Activated T-cell treated with anti-CD3 and anti-CD28 coated beads, Interleukin-2, amount 50 U/mL, for 72 hours (primary cell): ENCODE results near the gene PTH2. TPM values are rescaled to one million over a fixed set of nuclear protein-coding genes. Genes with fewer than 3 reads are reported as not detected.

Experiments
- ATAC-seq, 2 donors: fragments of 150-1000 bp; cut with Tn5 transposase; replicated peaks in 1 of 2; 2 replicates each; pipeline ENCODE4 v1.10.0; 2021; ENCODE audit warnings: moderate library complexity in 2 of 2, mild to moderate bottlenecking in 1 of 2
- DNase-seq, 2 donors: peaks; one replicate each; pipeline ENCODE4 v3.0.0; 2021 to 2022; ENCODE audit warnings: mixed read lengths in 1 of 2
- H3K27ac Mint-ChIP-seq: one replicate; pipeline ENCODE4 v1.8.0; 2022; ENCODE audit warnings: mild to moderate bottlenecking, moderate library complexity, mixed read lengths
- H3K27me3 Mint-ChIP-seq: one replicate; pipeline ENCODE4 v1.8.0; 2022; ENCODE audit warnings: low read depth, mixed read lengths
- H3K36me3 Mint-ChIP-seq, 2 donors: one replicate each; pipeline ENCODE4 v1.8.0; 2022; ENCODE audit warnings: mixed read lengths in 2 of 2, mild to moderate bottlenecking in 1 of 2; ENCODE audit not compliant: insufficient read depth in 2 of 2
- H3K4me1 Mint-ChIP-seq: one replicate; pipeline ENCODE4 v1.8.0; 2022; ENCODE audit warnings: low read depth, mixed read lengths
- H3K4me3 Mint-ChIP-seq, 2 donors: one replicate each; pipeline ENCODE4 v1.8.0; 2022; ENCODE audit warnings: mild to moderate bottlenecking in 2 of 2, mixed read lengths in 2 of 2, moderate library complexity in 2 of 2
- H3K9me3 Mint-ChIP-seq, 2 donors: one replicate each; pipeline ENCODE4 v1.8.0; 2022; ENCODE audit warnings: mixed read lengths in 2 of 2
- total RNA-seq, 2 donors: library from RNA; stranded (reverse); gene quantifications; one replicate each; pipeline ENCODE4 v1.2.3, GENCODE V29; 2022

PTH2 gene
- total RNA-seq, 2 donors from 2014 or later: not detected

DNA sequence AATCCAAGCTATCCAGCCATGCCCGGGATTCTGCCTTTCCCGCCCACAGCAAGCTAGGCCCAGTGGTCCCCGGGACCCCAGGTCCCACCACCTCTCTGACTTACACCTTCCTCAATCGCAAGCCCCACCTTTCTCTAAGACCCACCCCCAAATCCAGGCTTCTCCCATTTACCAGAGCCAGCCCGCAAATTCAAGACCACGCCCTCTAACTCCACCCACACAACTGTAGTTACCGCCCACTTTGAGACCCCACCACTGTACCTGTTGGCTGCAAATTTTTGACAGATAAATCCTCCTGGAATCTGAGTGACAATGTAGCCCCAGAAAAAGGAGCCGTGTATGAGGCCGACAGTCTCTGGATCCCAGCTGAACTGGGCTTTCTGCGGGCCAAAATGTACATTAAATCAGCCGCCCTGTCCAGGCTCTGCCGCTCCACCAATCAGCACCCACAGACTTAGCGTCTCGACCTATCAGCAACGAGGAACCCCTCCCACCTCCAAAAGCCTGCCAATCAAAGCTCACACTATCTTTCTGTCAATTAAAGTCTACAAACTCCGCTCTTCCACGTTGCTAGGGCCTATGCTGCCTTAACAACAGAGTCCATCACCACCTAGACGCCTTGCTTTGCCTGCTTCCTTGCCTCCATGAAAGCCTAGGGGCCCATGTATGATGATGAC, 11.8 kb upstream of the PTH2 start:
- Mint-ChIP-seq H3K36me3 (no peaks in the 10 kb centered on the region), H3K27me3 (peaks cover 96% of the 10 kb centered on the region), H3K4me1 (peaks cover 48% of the 10 kb centered on the region), H3K27ac (no peak overlapping the region), H3K9me3 (no peaks in the 10 kb centered on the region), H3K4me3 (no peak overlapping the region)
- no peak for DNase-seq
- ATAC-seq: no peak

DNA sequence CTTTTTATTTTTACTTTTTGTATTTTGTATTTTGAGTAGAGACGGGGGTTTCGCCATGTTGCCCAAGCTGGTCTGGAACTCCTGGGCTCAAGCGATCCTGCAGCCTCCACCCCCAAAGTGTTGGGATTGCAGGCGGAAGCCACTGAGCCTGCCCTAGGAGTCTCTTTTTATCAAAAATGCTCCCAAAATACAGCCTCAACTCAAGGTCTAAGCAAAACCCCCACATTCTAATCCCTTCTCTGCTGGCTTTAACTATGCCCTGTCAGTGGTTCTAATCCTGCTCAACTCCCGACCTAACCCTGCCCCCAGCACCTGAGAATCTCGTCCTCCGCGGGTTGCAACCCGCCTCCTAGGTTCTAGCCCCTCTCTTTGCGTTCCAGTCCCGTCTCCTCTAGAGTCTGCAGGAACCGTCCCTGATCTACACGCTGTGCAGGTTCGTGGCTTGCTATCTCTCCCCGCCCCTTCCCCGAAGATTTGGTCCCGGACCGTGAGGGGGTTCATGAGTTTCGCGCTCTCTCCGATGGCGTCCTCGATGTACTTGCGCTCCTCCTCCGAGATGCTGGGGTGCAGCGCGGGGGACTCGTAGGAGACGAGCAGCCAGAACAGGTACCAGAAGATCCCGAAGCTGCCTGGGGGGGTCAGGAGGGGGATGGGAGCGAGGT, 10.1 kb upstream of the PTH2 start:
- Mint-ChIP-seq H3K27me3 (peaks cover 96% of the 10 kb centered on the region), H3K9me3 (no peaks in the 10 kb centered on the region), H3K36me3 (no peaks in the 10 kb centered on the region), H3K4me1 (peaks cover 54% of the 10 kb centered on the region), H3K4me3 (peak overlapping the region in 1 of 2 donors; percentile 53), H3K27ac (no peak overlapping the region)
- DNase-seq (no peak), ATAC-seq (no peak)

DNA sequence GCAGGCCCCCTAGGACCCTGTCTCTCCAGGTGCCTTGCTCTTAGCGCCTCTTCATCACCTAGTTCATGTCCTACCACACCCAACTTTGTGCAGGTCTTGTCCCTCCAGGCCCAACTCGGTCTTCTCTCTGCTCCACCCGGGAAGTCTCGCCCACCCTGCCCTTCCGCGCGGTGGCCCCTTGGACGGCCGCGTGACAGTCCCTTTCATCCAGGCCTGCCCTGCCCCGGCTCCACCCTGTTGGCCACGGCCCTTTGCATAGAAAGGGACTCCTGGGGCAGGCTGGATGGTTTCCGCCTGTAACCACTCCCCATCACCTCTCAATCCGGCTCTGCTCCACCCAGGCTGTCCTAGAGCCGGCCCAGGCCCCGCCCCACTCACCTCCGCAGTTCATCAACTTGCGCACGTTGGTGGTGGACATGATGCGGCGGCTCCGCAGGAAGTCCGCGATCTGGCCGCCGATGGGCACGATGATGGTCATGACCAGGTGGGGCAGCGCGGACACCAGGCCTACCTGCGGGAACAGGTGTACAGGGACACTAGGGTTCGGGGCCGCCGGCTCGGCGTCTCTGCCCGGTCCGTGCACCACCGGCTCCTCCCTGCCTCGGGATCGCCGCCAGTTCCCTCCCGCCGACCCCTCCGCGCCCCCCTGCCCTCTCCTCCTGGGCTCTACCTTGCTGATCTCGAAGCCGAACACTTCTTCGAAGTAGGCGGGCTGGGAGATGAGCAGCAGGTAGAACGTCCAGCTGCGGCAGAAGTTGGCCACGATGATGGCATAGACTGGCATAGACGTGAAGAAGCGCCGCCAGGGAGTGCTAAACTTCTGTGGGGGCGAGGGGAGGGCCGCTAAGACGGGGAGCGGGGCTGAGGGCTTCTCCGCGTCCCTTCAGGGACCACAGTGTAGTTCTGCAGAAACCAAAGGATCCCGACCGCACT, 9.2 kb upstream of the PTH2 start:
- H3K9me3 Mint-ChIP-seq: no peaks in the 10 kb centered on the region
- peak; percentile 60 for ATAC-seq
- no peaks in the 10 kb centered on the region for H3K36me3 Mint-ChIP-seq
- peaks cover 62% of the 10 kb centered on the region for H3K4me1 Mint-ChIP-seq
- peaks cover 96% of the 10 kb centered on the region for H3K27me3 Mint-ChIP-seq
- H3K27ac Mint-ChIP-seq: no peak overlapping the region
- peak overlapping the region; percentile 25 to 69 for H3K4me3 Mint-ChIP-seq
- peak in 1 of 2 donors; percentile 51 for DNase-seq

DNA sequence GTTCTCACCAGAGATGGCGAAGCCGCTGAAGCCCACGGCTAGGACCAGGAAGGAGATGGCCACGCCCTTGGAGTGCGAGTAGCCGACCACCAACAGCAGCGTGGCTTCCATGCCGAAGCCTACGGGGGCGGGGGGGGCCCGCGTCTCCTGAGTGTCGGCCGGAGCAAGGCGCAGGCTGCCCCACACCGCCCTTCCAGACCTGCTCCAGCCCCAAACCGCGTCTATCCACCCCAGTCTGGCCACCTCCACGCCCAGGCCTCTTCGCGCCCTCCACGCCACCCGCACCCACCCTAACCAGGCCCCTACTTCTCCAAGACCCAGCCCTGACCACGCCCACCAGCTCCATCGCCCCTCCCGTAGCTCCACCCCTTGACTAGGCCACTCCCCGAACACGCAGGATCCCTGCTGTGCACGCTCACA, 8.1 kb upstream of the PTH2 start:
- Mint-ChIP-seq H3K9me3 (no peaks in the 10 kb centered on the region), H3K36me3 (no peaks in the 10 kb centered on the region), H3K4me1 (peaks cover 63% of the 10 kb centered on the region), H3K27me3 (peaks cover 96% of the 10 kb centered on the region), H3K4me3 (no peak overlapping the region), H3K27ac (no peak overlapping the region)
- DNase-seq (peak in 1 of 2 donors; percentile 44), ATAC-seq (no peak)

DNA sequence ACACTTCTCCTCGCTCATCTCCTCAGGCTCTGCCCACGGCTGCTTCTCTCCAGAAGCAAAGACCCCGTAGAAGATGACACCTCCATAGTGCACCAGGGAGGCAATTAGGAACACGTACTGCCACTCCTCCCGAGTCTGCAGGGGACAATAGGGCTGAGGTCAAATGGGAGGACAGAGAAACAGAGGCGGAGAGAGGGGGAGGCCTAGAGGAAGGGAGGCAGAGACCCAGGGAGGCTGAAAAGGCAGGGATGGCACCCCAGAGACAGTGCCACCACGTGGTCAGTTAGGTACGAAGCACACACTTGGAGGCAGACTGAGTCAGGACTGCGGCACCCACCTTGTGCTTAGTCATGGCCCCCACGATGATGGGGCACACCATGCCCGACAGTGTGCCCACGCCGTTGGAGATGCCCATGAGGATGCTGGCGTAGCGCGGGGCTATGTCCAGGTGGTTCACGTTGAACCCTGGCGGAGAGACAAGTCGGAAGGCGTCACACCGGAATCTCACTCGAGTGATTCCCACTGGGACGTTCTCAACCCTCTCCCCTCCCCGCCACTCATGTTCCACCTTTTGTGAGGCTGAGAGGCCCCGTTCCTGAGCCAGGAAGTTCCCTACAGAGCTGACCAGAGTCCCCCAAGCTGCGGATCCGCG, 7.6 kb upstream of the PTH2 start:
- no peak overlapping the region for H3K4me3 Mint-ChIP-seq
- H3K27me3 Mint-ChIP-seq: peaks cover 96% of the 10 kb centered on the region
- ATAC-seq (peak; percentile 66 to 69), DNase-seq (peak in 1 of 2 donors; percentile 61)
- no peaks in the 10 kb centered on the region for H3K36me3 Mint-ChIP-seq
- no peaks in the 10 kb centered on the region for H3K9me3 Mint-ChIP-seq
- no peak overlapping the region for H3K27ac Mint-ChIP-seq
- H3K4me1 Mint-ChIP-seq: peaks cover 63% of the 10 kb centered on the region

DNA sequence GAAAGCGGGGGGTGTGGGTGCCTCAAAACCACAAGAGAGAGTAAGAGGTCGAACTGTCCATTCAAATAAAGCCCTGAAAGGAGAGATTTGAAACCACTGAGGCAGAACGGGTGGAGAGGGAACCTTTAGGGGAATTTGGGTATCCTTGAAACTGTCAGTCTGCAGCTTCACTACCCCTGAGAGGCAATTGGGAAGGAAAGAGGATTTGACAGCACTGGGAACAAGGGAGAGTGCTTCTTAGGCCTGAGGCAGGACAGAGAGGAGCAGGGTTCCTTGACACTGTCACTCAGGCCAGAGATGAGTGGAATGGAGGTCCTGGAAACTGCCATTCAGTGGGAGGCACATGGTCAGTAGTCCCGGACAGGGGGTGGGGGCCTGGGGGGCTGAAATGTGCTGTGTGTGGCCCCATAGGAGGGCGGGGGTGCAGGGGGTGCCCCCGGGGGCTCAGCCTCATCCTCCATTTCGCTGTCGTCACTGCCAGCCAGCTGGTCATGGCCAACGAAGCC, 7.0 kb upstream of the PTH2 start:
- DNase-seq: no peak

DNA sequence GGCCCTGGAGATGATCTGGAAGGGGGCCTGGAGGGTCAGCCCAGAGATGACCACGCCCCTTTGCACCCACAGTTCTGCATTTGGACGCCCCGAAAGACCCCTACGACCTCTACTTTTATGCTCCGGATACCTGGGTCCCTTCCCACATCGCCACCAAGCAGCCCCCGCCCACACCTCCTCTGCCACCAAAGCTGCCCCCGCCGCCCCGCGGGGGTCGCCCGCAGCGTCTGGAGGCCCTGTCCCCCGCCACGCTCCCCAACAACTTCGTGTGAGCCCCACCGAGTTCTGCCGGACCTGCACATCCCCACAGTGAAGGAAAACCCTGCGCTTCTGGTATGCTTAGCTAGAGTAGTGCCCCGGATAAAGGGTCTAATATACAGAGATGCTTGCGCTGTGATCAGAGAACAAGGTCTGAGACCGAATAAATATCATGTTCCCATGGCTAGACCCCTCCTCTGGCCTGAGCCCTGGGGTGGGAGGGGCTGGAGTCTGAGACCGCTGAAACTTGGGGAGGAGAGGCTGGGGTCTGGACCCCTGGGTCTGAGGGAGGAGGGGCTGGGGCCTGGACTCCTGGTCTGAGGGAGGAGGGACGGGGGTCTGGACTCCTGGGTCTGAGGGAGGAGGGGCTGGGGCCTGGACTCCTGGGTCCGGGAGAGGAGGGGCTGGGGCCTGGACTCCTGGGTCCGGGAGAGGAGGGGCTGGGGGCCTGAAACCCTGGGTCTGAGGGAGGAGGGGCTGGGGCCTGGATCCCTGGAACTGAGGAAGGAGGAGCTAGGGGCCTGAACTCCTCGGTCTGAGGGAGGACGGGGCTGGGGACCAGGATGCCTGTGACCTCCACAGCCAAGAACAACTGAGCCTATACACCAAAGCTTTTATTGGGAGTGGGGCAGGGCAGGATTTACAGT, 5.6 kb upstream of the PTH2 start:
- no peaks in the 10 kb centered on the region for H3K36me3 Mint-ChIP-seq
- peaks cover 59% of the 10 kb centered on the region for H3K4me1 Mint-ChIP-seq
- H3K9me3 Mint-ChIP-seq: no peaks in the 10 kb centered on the region
- no peak for ATAC-seq
- DNase-seq: no peak
- peak overlapping the region; percentile 63 to 68 for H3K4me3 Mint-ChIP-seq
- H3K27me3 Mint-ChIP-seq: peaks cover 96% of the 10 kb centered on the region
- no peak overlapping the region for H3K27ac Mint-ChIP-seq

More for the DNA sequence above, 7.0 kb upstream of the PTH2 start:
- peaks cover 60% of the 10 kb centered on the region for H3K4me1 Mint-ChIP-seq
- no peak overlapping the region for H3K27ac Mint-ChIP-seq
- no peak for ATAC-seq
- peaks cover 96% of the 10 kb centered on the region for H3K27me3 Mint-ChIP-seq
- no peaks in the 10 kb centered on the region for H3K36me3 Mint-ChIP-seq
- H3K9me3 Mint-ChIP-seq: no peaks in the 10 kb centered on the region
- no peak overlapping the region for H3K4me3 Mint-ChIP-seq

DNA sequence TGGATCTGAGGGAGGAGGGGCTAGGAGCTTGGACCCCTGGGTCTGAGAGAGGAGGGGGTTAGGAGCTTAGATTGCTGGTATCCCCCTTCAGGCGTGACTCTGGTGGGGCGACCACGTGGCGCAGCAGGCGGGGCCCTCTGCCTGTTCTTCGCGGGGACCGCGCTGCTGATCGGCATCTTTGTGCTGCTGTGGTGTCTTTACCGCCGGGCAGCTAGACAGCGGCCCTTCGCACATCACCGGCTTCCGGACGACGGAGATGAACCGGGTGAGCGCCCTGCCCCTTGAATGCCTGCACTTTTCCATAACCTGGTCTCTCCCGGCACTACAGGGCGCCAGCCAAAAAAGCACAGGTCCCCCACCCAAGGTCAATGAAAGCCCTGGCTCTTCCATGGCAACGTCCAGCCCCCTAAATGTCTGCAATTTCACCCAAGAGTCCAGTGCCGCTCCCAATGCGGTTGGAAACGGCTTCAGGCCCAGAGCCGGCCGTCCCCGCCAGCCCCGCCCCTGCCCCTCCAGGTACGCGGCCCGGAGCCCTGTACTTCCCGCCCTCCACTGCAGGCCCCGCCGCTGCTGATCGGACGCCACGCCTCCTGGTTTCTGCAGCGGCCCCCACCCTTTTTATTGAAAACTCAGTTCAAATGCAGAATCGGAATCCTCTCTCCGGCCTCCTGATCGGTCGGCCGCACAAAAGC, 4.8 kb upstream of the PTH2 start:
- DNase-seq (peak in 1 of 2 donors; percentile 50), ATAC-seq (peak; percentile 34 to 41)
- Mint-ChIP-seq H3K4me3 (peak overlapping the region; percentile 63 to 68), H3K36me3 (no peaks in the 10 kb centered on the region), H3K4me1 (peaks cover 61% of the 10 kb centered on the region), H3K27ac (no peak overlapping the region), H3K9me3 (no peaks in the 10 kb centered on the region), H3K27me3 (peaks cover 96% of the 10 kb centered on the region)

DNA sequence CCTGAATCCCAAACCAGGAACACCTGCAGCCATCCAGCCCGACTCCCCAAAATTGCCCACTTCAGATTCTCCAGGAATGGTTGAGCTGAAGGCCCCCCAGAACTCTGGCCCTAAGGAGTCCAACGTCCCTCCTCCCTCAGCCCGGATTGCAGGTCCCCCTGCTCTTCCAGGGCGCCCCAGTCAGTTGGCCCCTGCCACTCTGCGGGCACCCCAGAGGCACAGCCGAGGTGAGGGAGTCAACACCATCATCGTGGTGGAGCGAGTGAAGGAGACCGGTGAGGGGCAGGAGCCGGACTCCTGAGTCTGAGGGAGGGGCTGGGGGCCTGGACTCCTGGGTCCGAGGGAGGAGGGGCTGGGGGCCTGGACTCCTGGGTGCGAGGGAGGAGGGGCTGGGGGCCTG, 4.1 kb upstream of the PTH2 start:
- H3K27me3 Mint-ChIP-seq: peaks cover 96% of the 10 kb centered on the region
- no peak overlapping the region for H3K27ac Mint-ChIP-seq
- H3K9me3 Mint-ChIP-seq: no peaks in the 10 kb centered on the region
- peaks cover 66% of the 10 kb centered on the region for H3K4me1 Mint-ChIP-seq
- no peak for DNase-seq
- ATAC-seq: no peak
- H3K4me3 Mint-ChIP-seq: no peak overlapping the region
- H3K36me3 Mint-ChIP-seq: no peaks in the 10 kb centered on the region

DNA sequence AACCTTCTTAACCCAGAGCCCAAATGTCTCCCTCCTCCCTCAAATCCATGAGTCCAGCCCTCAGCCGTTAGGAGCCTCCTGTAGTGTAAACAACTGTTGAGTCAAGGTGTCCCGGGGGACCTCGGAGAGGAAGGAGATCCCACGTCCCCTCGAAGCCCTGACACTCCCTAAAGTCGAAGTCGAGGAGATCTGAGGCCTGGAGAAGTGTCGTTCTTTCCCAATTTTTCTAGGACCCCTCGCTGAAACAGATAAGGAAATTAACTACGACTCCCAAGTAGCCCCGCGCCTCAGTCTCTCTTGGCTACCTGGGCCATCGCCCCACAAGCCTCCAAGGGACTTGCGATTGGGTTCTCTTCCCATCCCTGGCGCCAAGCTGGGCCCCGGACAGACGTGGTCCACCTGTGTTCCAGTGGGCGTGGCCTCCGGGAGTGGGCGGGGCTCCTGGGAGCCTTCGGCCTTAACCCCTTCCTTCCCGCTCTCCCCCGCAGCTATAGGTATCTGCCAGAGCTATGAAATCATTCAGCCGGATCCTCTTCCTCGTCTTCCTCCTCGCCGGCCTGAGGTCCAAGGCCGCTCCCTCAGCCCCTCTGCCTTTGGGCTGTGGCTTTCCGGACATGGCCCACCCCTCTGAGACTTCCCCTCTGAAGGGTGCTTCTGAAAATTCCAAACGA, 2.8 kb upstream of the PTH2 start:
- Mint-ChIP-seq H3K27ac (no peak overlapping the region), H3K4me1 (peaks cover 70% of the 10 kb centered on the region), H3K4me3 (no peak overlapping the region), H3K36me3 (no peaks in the 10 kb centered on the region), H3K27me3 (peaks cover 98% of the 10 kb centered on the region), H3K9me3 (no peaks in the 10 kb centered on the region)
- DNase-seq (peak; percentile 47 to 50), ATAC-seq (no peak)

DNA sequence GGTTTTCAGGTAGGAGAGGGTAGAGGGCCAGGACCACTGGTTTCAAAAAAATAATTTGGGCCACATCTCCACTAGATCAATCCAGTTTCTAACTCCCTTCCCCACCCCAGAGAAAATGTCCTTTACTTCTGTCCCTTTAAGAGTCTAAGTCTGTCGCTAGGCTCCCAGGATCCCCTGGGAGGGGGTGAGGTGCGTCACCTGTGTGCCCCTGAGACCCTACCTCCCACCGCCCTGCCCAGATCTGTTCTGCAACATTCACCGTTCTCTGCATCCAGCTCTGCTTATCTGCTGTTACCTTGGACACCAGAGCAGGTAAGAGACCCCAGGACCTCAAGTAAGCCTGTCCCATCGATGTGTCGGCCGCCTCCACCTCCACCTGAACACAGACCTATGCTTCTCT, 1.9 kb upstream of the PTH2 start, which contains the start of gene GFY:
Gene GFY, plus strand, starts transcription at position 211 of the 400 bp plus-strand sequence. CDS start 1,043 bp downstream, outside the sequence.
- Mint-ChIP-seq H3K36me3 (no peaks in the 10 kb centered on the region), H3K27me3 (peaks cover 98% of the 10 kb centered on the region), H3K27ac (no peak within 1 kb of the TSS), H3K9me3 (no peaks in the 10 kb centered on the region), H3K4me1 (peaks cover 68% of the 10 kb centered on the region), H3K4me3 (no peak within 1 kb of the TSS)
- ATAC-seq (no peak), DNase-seq (no peak)
